Stimulated activated CD4-positive, alpha-beta T cell treated with anti-CD3 and anti-CD28 coated beads, TNF-alpha, amount 100 ng/mL, for 1 hour (primary cell): ENCODE results near the gene ZGLP1.
A peak's percentile ranks its signal among the peaks of the same experiment; 100 is the strongest.

ENCODE experiments used
- DNase-seq, 3 donors: peaks; one replicate each; pipeline ENCODE4 v3.0.0-alpha.2; 2020; ENCODE audit warnings: low read depth in 3 of 3, low spot score in 1 of 3

Gene ZGLP1

GRCh38 chr19:10328558-10329429 lies 19.2 kb upstream of the ZGLP1 start:
- DNase-seq: no peak

GRCh38 chr19:10327793-10328192 lies 18.2 kb upstream of the ZGLP1 start:
- no peak for DNase-seq

- no peak for DNase-seq
Observed at GRCh38 chr19:10325732-10326131, 16.1 kb upstream of the ZGLP1 start.

- DNase-seq: no peak
Observed at GRCh38 chr19:10321874-10322835, 12.5 kb upstream of the ZGLP1 start.

DNA sequence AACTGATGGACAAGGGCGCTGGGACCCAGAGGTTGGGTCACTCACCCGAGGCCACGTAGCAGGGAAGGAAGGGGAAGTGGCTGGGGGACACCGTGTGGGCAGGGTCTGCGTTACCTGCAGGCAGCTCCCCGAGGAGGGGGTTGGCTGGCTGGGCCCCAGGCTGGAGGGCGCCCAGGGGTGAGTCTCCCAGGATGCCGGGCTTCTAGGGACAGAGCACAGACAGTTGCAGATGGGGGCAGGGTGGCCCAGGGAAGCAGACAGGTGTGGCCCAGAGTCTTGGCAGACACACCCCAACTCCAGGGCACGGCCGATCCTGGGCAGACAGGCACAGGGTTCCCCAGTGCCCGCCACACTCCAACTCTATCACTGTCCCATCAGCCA lies 11.8 kb upstream of the ZGLP1 start:
- no peak for DNase-seq

DNA sequence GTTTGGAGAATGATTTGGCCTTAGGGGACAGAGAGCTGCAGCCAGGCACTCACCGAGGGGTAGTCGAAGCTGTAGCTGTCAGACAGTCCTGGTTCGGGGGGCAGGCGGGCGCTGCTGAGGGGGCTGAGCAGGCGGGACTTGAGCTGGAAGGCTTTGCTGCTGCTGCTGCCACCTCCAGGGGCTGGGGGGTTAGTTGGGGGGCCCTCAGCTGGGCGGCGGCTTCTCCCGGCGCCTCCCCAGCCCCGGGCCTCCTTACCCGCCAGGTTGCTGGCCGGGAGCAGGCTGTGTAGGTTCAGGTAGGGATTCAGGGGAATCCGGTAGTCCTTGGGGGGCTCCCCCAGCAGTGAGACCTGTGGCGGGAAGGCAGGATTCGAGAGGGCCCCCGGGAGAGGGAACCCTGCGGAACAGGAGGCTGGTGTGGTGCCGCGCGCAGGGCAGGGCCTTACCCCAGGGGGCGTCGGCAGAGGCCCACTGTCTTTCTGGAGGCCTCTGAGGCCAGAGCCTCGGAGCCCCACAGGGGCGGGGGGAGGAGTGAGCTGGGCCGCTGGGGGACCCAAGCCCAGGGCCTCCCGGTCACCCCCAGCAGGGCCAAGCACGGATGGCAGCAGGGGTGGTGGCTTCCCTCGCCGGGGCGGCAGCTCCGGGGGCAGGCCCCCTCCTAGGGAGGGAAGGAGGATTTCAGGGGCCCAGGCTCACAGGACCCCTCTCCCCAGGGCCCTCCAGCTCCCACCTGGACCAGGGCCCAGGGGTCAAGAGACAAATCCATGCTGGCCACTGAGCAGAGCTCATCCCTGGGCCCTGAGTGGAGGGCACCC lies 11.2 kb upstream of the ZGLP1 start:
- no peak for DNase-seq

DNA sequence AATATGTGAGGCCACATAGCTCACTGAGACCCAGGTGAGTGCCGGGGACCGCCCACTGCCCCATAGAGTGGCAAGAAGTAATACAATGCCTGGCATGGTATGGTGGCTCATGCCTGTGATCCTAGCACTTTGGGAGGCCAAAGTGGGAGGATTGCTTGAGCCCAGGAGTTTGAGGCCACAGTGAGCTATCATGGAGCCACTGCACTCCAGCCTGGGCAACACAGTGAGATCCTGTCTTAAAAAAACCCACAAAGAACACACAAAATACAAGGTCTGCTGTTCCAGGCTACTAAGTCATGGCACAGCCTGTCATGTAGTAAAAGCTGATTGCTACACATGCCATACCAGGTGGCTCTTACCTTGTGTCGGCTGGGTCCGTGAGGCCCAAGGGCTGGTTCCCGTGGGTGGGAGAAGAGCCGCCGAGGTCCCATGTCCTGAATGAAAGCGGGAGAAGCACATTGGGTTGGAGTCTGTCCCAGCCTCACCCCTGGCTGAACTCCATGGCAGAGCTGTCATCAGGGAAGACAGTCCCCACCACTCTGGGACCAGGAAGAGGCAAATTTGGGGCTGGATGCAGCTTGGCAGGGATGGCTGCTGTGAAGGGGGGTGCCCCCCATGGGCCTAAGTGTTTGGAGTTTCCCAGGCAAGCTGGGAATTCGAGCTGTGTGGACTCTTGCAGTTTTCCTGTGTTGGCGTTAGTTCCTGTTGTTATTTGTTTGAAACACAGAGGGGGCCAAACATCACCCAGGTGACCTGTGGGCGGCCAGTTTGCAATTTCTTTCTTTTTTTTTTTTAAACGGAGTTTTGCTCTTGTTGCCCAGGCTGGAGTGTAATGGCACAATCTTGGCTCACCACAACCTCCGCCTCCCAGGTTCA lies 9.4 kb upstream of the ZGLP1 start:
- no peak for DNase-seq

DNA sequence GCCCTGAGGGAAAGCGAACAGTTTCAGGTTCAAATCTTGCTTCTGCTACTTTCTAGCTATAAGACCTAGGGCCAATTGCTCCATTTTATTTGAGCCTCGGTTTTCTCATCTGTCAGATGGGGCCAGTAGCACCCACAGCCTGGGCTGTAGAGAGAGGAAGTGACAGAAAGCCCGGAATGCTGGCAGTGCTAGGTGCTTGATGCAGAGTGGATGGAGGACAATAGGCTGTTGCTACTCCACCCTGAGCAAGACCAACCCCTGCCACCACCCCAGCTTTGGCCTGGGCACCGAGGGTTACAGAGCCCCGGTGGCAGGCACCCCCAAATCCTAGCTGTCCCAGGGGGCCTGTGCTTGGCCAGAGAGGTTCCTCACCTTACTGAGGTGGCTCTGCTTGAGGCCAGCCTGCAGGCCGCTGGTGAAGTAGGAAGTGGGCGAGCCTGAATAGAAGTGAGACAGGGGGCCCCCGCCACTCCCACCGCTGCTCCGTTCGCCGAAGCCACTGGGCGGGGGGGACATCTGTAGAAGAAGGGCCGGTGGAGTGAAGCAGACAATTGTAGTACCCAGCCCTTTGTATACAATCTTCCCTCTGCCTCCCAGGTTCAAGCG lies 8.3 kb upstream of the ZGLP1 start:
- DNase-seq: no peak

GRCh38 chr19:10317045-10317856 lies 7.6 kb upstream of the ZGLP1 start:
- no peak for DNase-seq

DNA sequence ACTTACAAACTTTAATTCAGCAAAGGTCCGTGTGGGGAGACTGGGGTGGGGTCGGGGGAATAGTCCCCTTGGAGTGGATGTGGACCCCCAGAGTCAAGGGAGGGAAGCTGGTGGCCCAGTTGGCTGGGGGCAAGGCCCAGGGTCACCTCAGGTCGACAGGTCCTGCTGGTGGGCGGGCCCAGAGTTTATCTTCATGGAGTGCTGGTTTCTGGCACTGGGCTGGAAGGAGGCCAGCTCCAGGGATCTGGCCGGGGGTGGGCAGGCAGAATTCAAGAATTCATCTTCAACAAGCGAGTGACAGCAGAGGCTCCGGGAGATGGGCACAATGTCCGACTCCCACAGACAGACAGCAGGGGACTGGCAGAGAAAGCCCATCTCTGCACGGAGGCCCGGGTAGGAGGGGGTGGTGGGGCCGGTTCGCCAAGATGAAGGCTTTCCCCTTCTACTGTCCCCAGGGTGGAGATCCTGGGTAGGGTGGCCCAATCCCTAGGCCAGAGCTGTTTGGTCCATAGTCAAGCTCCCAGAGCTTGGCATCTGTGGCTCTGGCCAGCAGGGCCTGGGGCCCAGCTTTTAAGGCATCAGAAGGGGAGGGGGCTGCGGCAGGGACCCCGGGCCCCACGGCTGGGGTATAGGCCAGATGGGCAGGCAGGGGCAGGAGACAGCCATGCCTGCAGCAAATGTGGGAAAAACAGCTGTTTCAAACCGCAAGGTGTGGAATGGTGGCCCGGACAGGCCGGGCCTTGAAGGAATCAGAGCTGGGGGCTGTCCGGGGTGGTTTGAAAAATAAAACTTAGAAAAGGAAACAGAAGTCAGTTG lies 6.8 kb upstream of the ZGLP1 start:
- DNase-seq: no peak

GRCh38 chr19:10315335-10316214 lies 6.0 kb upstream of the ZGLP1 start, which contains the start of gene FDX2:
TSS of gene FDX2 (minus strand) at chr19:10316015. CDS start at chr19:10315996, 19 bp downstream.
- DNase-seq: peak; percentile 83 to 93 (median 83)

- no peak for DNase-seq
Observed at GRCh38 chr19:10306327-10306726, 3.3 kb downstream of the ZGLP1 start.

DNA sequence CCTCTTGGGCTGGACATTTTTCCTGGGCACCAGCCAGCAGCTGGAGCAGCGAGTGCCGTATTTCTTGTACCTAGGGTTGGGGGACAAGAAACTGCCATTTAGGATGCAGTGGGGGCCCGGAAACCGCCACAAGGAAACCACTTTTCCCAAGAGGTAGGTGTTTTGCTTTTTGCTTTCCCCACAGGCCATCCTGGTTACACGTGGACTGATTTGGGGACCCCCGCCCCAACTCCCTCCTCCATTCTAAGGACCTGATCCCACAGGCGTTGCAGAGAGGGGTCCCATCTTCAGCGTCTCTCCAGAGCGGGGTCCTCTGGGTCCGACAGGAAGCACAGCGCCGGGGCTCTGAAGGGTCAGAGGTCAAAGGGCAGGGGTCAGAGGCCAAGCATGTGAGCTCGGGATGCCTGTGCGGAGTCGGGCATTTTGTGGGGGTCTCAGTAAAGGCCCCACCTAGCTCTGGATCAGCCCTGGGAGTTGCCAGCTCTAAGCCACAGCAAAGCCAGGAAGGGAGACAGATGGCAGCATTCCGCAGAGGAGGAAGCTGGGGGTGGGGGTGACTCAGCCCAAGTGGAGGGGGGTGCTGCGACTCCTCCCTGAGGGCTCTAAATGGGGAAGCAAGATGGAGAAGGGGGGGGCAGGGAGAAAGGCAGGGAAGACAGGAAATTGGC lies 4.3 kb downstream of the ZGLP1 start:
- DNase-seq: no peak

GRCh38 chr19:10299545-10300458 lies 9.8 kb downstream of the ZGLP1 start:
- DNase-seq: no peak

DNA sequence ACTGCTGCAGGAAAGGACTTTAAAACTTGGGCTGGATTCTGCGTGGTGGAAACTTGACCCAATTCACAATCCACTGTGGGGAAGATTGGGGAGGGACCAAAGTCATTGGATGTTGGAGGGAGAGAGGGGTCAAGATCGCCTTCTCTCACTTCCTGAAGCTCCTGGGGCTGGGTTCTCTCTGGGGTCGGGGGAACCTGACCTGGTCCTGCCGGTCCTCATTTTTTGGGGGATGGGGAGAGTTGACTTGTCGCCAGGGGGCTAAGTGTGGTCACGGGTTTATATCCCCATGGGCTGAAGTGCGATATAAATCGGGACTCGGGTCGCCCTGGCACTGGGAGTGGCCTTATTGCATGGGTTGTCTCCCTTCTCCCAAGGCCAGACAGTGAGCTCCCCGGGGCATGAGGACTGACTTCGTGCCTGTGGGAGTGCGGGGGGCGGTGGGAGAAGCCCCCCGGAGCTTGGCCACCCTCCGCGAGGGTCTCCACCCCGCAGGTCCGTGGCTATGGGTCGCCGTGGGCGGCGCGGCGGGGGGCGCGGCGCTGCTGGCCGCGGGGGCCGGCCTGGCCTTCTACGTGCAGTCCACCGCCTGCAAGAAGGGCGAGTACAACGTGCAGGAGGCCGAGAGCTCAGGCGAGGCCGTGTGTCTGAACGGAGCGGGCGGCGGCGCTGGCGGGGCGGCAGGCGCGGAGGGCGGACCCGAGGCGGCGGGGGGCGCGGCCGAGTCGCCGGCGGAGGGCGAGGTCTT lies 13.6 kb downstream of the ZGLP1 start:
- DNase-seq: no peak
